Neural cell (in vitro differentiated cells): Measurements from ENCODE around the gene NRARP. TPM values are rescaled to one million over a fixed set of nuclear protein-coding genes. Genes with fewer than 3 reads are reported as not detected.

Source experiments
- H2AFZ ChIP-seq: fragments of 200-600, 300-800 bp; sonication (generic), shearing (Covaris generic); 2 replicates; pipeline ENCODE4 v1.6.0; 2014; ENCODE audit warnings: low read depth, mild to moderate bottlenecking, antibody characterized with exemption, low read length, moderate library complexity
- H3F3A ChIP-seq: fragments of 200-600 bp; shearing (Covaris generic); 2 replicates; pipeline ENCODE4 v1.6.1; 2016; ENCODE audit warnings: mild to moderate bottlenecking, moderate library complexity, mixed read lengths, antibody characterized with exemption, low read length; ENCODE audit not compliant: insufficient read depth, poor library complexity, severe bottlenecking
- H3K27ac ChIP-seq: fragments of 200-600, 300-800 bp; sonication (generic), shearing (Covaris generic); 2 replicates; pipeline ENCODE4 v1.5.1; 2014; ENCODE audit warnings: mild to moderate bottlenecking, low read length, moderate library complexity
- H3K27me3 ChIP-seq: fragments of 300-800, 200-600 bp; sonication (generic), shearing (Covaris generic); 2 replicates; pipeline ENCODE4 v1.6.0; 2014; ENCODE audit warnings: mild to moderate bottlenecking, low read depth, low read length, moderate library complexity; ENCODE audit not compliant: insufficient read depth
- H3K36me3 ChIP-seq: fragments of 300-800, 200-600 bp; sonication (generic), shearing (Covaris generic); 2 replicates; pipeline ENCODE4 v1.5.1; 2014; ENCODE audit warnings: mild to moderate bottlenecking, antibody characterized with exemption, low read length, moderate library complexity; ENCODE audit not compliant: insufficient read depth
- H3K4me2 ChIP-seq: fragments of 300-800, 200-600 bp; sonication (generic), shearing (Covaris generic); 2 replicates; pipeline ENCODE4 v1.6.0; 2014; ENCODE audit warnings: mild to moderate bottlenecking, low read length
- H3K4me3 ChIP-seq: fragments of 300-800, 200-600 bp; sonication (generic), shearing (Covaris generic); 2 replicates; pipeline ENCODE4 v1.5.1; 2014; ENCODE audit warnings: mild to moderate bottlenecking, low read length, moderate library complexity
- H3K79me2 ChIP-seq: fragments of 200-600 bp; shearing (Covaris generic); replicated peaks from 2 replicates; pipeline ENCODE4 v1.6.0; 2014; ENCODE audit warnings: mild to moderate bottlenecking, low read length, moderate library complexity; ENCODE audit not compliant: insufficient read depth
- H3K9ac ChIP-seq: fragments of 300-800, 200-600 bp; sonication (generic), shearing (Covaris generic); 2 replicates; pipeline ENCODE4 v1.6.1; 2016; ENCODE audit warnings: mild to moderate bottlenecking, low read length, mixed read lengths
- H3K9me2 ChIP-seq: fragments of 200-600 bp; shearing (Covaris generic); 2 replicates; pipeline ENCODE4 v1.6.1; 2016; ENCODE audit warnings: mild to moderate bottlenecking, low read length, mixed read lengths; ENCODE audit not compliant: insufficient read depth
- H3K9me3 ChIP-seq: fragments of 200-600, 300-800 bp; sonication (generic), shearing (Covaris generic); 2 replicates; pipeline ENCODE4 v1.6.1; 2016; ENCODE audit warnings: mild to moderate bottlenecking, mixed run types, low read length, moderate library complexity, mixed read lengths
- H4K20me1 ChIP-seq: fragments of 200-600 bp; shearing (Covaris generic); 2 replicates; pipeline ENCODE4 v1.6.1; 2016; ENCODE audit warnings: mild to moderate bottlenecking, mixed run types; ENCODE audit not compliant: insufficient read depth
- CTCF ChIP-seq: fragments of 450-650 bp; IDR thresholded peaks from 2 replicates; pipeline ENCODE4 v1.5.1; 2014; ENCODE audit warnings: antibody characterized with exemption, mild to moderate bottlenecking, moderate library complexity; ENCODE audit not compliant: poor library complexity, severe bottlenecking
- EP300 ChIP-seq: fragments of 450-650 bp; conservative IDR thresholded peaks from 2 replicates; pipeline ENCODE4 v1.6.1; 2014; ENCODE audit warnings: antibody characterized with exemption, mild to moderate bottlenecking, moderate library complexity; ENCODE audit not compliant: poor library complexity, severe bottlenecking
- EZH2 ChIP-seq: fragments of 200-600, 300-800 bp; shearing (Covaris generic), sonication (generic); IDR thresholded peaks from 2 replicates; pipeline ENCODE4 v1.6.1; 2014; ENCODE audit warnings: antibody characterized with exemption, low read length, borderline replicate concordance, mild to moderate bottlenecking; ENCODE audit not compliant: insufficient read depth, poor library complexity, severe bottlenecking
- MXI1 ChIP-seq: fragments of 450-650 bp; conservative IDR thresholded peaks from 2 replicates; pipeline ENCODE4 v1.6.1; 2014; ENCODE audit warnings: antibody characterized with exemption, mild to moderate bottlenecking; ENCODE audit not compliant: poor library complexity, severe bottlenecking
- POLR2AphosphoS5 ChIP-seq: IDR thresholded peaks from 2 replicates; pipeline ENCODE4 v1.6.1; 2012
- RAD21 ChIP-seq: fragments of 450-650 bp; conservative IDR thresholded peaks from 2 replicates; pipeline ENCODE4 v1.6.1; 2014; ENCODE audit warnings: antibody characterized with exemption, mild to moderate bottlenecking, moderate library complexity
- REST ChIP-seq: IDR thresholded peaks from 2 replicates; pipeline ENCODE4 v1.6.1; 2012; ENCODE audit warnings: borderline replicate concordance
- SMC3 ChIP-seq: fragments of 450-650 bp; conservative IDR thresholded peaks from 2 replicates; pipeline ENCODE4 v1.6.1; 2014; ENCODE audit warnings: antibody characterized with exemption, mild to moderate bottlenecking, moderate library complexity; ENCODE audit not compliant: poor library complexity
- TAF1 ChIP-seq: IDR thresholded peaks from 2 replicates; pipeline ENCODE4 v1.6.1; 2012; ENCODE audit warnings: low read depth
- polyA plus RNA-seq: library from polyadenylated mRNA; depleted of rRNA; stranded (reverse); fragments of >200 nt; gene quantifications from 2 replicates; pipeline ENCODE4 v1.2.3, GENCODE V29; 2014

NRARP gene
- polyA plus RNA-seq, 1 donor from 2014 or later = 2.3 TPM

GRCh38 chr9:137317021-137317717 is 15.1 kb upstream of the NRARP start:
- H3K36me3 ChIP-seq = no peaks in the 10 kb centered on the region
- TF ChIP-seq MXI1 (no peak), SMC3 (no peak), EZH2 (no peak), POLR2AphosphoS5 (no peak), RAD21 (no peak), EP300 (no peak), REST (no peak), TAF1 (no peak), CTCF (no peak)
- H3K27me3 ChIP-seq = no peaks in the 10 kb centered on the region
- no peaks in the 10 kb centered on the region for H3F3A ChIP-seq
- no peak overlapping the region for H3K4me3 ChIP-seq
- no peak overlapping the region for H2AFZ ChIP-seq
- no peaks in the 10 kb centered on the region for H3K9me3 ChIP-seq
- H3K27ac ChIP-seq = no peak overlapping the region
- H3K4me2 ChIP-seq = no peak overlapping the region
- H4K20me1 ChIP-seq = no peaks in the 10 kb centered on the region
- no peaks in the 10 kb centered on the region for H3K9me2 ChIP-seq
- H3K79me2 ChIP-seq = no peaks in the 10 kb centered on the region
- no peak overlapping the region for H3K9ac ChIP-seq

GRCh38 chr9:137316012-137316981 is 14.2 kb upstream of the NRARP start:
- H3K9ac ChIP-seq = no peak overlapping the region

More at GRCh38 chr9:137316012-137316981, 14.2 kb upstream of the NRARP start:
- no peak overlapping the region for H3K4me2 ChIP-seq
- no peak overlapping the region for H2AFZ ChIP-seq
- H3K9me2 ChIP-seq = no peaks in the 10 kb centered on the region
- no peaks in the 10 kb centered on the region for H3K79me2 ChIP-seq
- no peaks in the 10 kb centered on the region for H3K27me3 ChIP-seq
- H3K36me3 ChIP-seq = no peaks in the 10 kb centered on the region
- no peak for TF ChIP-seq CTCF
- TF ChIP-seq REST = no peak
- no peak for TF ChIP-seq POLR2AphosphoS5
- TF ChIP-seq RAD21 = no peak
- no peak for TF ChIP-seq TAF1
- TF ChIP-seq MXI1 = no peak
- no peak overlapping the region for H3K27ac ChIP-seq
- H3F3A ChIP-seq = no peaks in the 10 kb centered on the region
- H4K20me1 ChIP-seq = no peaks in the 10 kb centered on the region
- H3K9me3 ChIP-seq = no peaks in the 10 kb centered on the region
- H3K4me3 ChIP-seq = peak overlapping the region; percentile 13
